OCI-LY7 (cell line): ENCODE results near the gene ATG2A. TPM values are rescaled to one million over a fixed set of nuclear protein-coding genes. Genes with fewer than 3 reads are reported as not detected.
A peak's percentile ranks its signal among the peaks of the same experiment; 100 is the strongest.

ENCODE experiments used
- BruUV-seq: library from RNA; stranded (reverse); fragments of 400-500 nt; replicated peaks from 2 replicates; lab custom pipeline; 2021; lab: Mats Ljungman, UMichigan
- CTCF ChIA-PET: fragments of 300-600 bp; sonication (Branson Sonifier 250); formaldehyde crosslinking; loops from one replicate; lab custom pipeline; 2022; ENCODE audit warnings: antibody characterized with exemption; ENCODE audit not compliant: unreplicated experiment; lab: Charles Lee
- POLR2A ChIA-PET: fragments of 300-600 bp; sonication (Branson Sonifier 250); formaldehyde crosslinking; loops from one replicate; lab custom pipeline; 2022; ENCODE audit warnings: antibody characterized with exemption; lab: Charles Lee
- DNase-seq: peaks from one replicate; pipeline ENCODE4 v3.0.0-alpha.2; 2015; ENCODE audit warnings: low spot score
- H2AFZ ChIP-seq: fragments of 200-600 bp; sonication (generic), shearing (Covaris generic); 2 replicates; pipeline ENCODE4 v1.6.1; 2014; ENCODE audit warnings: mild to moderate bottlenecking, antibody characterized with exemption, low read length, moderate library complexity
- H3K27ac ChIP-seq: fragments of 200-600 bp; sonication (generic); 2 replicates; pipeline ENCODE4 v1.5.1; 2014; ENCODE audit warnings: mixed run types, low read depth, mild to moderate bottlenecking, moderate library complexity, low read length, inconsistent platforms; ENCODE audit not compliant: poor library complexity, severe bottlenecking
- H3K36me3 ChIP-seq: fragments of 200-600 bp; sonication (generic); 2 replicates; pipeline ENCODE4 v1.6.1; 2014; ENCODE audit warnings: mild to moderate bottlenecking, antibody characterized with exemption, low read length, moderate library complexity, mixed read lengths; ENCODE audit not compliant: insufficient read depth
- H3K4me1 ChIP-seq: fragments of 200-600 bp; sonication (generic); 2 replicates; pipeline ENCODE4 v1.5.1; 2014; ENCODE audit warnings: mild to moderate bottlenecking, low read length; ENCODE audit not compliant: insufficient read depth, poor library complexity, severe bottlenecking
- H3K4me2 ChIP-seq: fragments of 200-600 bp; sonication (generic); 2 replicates; pipeline ENCODE4 v1.6.1; 2014; ENCODE audit warnings: mild to moderate bottlenecking, low read length
- H3K4me3 ChIP-seq: fragments of 200-600 bp; sonication (generic); 2 replicates; pipeline ENCODE4 v1.5.1; 2014; ENCODE audit warnings: mild to moderate bottlenecking, low read depth, low read length; ENCODE audit not compliant: poor library complexity, severe bottlenecking
- H3K79me2 ChIP-seq: fragments of 200-600 bp; sonication (generic); 2 replicates; pipeline ENCODE4 v1.6.1; 2016; ENCODE audit warnings: low read depth, mild to moderate bottlenecking, low read length, moderate library complexity, mixed read lengths; ENCODE audit not compliant: insufficient read depth
- H3K9me2 ChIP-seq: fragments of 200-600 bp; sonication (generic); 2 replicates; pipeline ENCODE4 v1.6.1; 2016; ENCODE audit warnings: mild to moderate bottlenecking, low read length, mixed read lengths; ENCODE audit not compliant: insufficient read depth
- H3K9me3 ChIP-seq: fragments of 200-600 bp; sonication (generic); 2 replicates; pipeline ENCODE4 v1.6.1; 2014; ENCODE audit warnings: mild to moderate bottlenecking, mixed run types, low read length, mixed read lengths
- H4K20me1 ChIP-seq: fragments of 200-600 bp; sonication (generic); 2 replicates; pipeline ENCODE4 v1.6.1; 2014; ENCODE audit warnings: mild to moderate bottlenecking, antibody characterized with exemption, low read length, moderate library complexity, mixed read lengths; ENCODE audit not compliant: insufficient read depth
- EZH2phosphoT487 ChIP-seq: fragments of 200-600 bp; sonication (generic); IDR thresholded peaks from 2 replicates; pipeline ENCODE4 v1.6.1; 2018; ENCODE audit warnings: low read depth, borderline replicate concordance, mild to moderate bottlenecking, mixed run types, antibody characterized with exemption, low read length, moderate library complexity, mixed read lengths
- intact Hi-C: fragments of 100-400 bp; cut with micrococcal nuclease; formaldehyde crosslinking; loops from one replicate; pipeline ENCODE4 v1.10.0; 2022; ENCODE audit not compliant: unreplicated experiment
- total RNA-seq, 2 experiments: library from RNA; depleted of rRNA in 1 of 2; stranded (reverse); fragments of >200 nt in 1 of 2; shearing (Covaris generic) in 1 of 2; gene quantifications; 2 replicates each; pipeline ENCODE4 v1.2.3, GENCODE V29; 2014 to 2022
- TF ChIP-seq, protein P1 (sequence below): fragments of 200-600 bp; sonication (generic); conservative IDR thresholded peaks from 2 replicates; pipeline ENCODE4 v1.5.1; 2014; ENCODE audit warnings: mild to moderate bottlenecking, antibody characterized with exemption, low read length, moderate library complexity, mixed read lengths

Gene ATG2A
- total RNA-seq, 2 experiments from 2014 or later, result 18.1 to 28.2 TPM

DNA sequence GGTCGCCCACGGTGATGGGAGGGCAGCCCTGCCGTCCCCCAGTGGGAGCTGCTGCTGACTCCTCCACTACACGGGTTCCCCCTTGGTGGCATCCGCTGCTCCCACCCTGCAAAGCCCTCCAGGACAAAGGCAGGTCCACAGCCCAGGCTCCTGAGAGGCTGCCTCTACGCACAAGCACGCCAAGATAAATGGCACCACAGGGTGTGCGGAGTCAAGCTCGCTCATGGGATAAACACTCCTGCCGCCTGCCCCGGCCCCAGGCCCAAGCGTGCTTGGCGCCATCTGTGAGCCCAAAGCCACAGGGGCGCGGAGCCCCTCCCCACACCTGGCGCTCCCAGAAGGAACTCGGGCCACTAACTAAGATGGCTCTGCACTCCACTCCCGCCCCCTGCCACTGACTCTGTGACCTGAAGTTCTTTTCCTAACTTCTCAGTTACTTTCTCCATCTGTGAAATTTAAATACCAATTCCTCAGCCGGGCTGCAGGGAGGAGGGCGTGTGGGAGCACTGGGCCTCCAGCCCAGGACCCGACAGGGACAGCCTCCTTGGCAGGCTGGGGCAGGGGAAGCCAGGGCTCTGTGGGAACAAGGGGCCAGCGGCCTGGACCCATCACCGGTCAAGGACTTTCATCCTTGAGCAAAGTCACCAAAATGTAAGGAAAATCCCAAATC, 53.5 kb downstream of the ATG2A start:
- intact Hi-C loops, result loop anchor here (2.0 kb wide), 1 partner anchor 13 kb away; no protein-coding TSS in a partner anchor
- H3K9me2 ChIP-seq, result no peaks in the 10 kb centered on the region
- H3K4me2 ChIP-seq, result peak overlapping the region; percentile 87
- H3K4me3 ChIP-seq, result peak overlapping the region; percentile 59
- H3K9me3 ChIP-seq, result no peaks in the 10 kb centered on the region
- TF ChIP-seq EZH2phosphoT487, result no peak
- TF ChIP-seq, protein P1, sequence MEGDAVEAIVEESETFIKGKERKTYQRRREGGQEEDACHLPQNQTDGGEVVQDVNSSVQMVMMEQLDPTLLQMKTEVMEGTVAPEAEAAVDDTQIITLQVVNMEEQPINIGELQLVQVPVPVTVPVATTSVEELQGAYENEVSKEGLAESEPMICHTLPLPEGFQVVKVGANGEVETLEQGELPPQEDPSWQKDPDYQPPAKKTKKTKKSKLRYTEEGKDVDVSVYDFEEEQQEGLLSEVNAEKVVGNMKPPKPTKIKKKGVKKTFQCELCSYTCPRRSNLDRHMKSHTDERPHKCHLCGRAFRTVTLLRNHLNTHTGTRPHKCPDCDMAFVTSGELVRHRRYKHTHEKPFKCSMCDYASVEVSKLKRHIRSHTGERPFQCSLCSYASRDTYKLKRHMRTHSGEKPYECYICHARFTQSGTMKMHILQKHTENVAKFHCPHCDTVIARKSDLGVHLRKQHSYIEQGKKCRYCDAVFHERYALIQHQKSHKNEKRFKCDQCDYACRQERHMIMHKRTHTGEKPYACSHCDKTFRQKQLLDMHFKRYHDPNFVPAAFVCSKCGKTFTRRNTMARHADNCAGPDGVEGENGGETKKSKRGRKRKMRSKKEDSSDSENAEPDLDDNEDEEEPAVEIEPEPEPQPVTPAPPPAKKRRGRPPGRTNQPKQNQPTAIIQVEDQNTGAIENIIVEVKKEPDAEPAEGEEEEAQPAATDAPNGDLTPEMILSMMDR, result no peak
- no peaks in the 10 kb centered on the region for H4K20me1 ChIP-seq
- H3K27ac ChIP-seq, result peak overlapping the region; percentile 97
- peaks cover 38% of the 10 kb centered on the region for H3K36me3 ChIP-seq
- DNase-seq, result no peak
- CTCF ChIA-PET, result interaction anchor here (1.1 to 2.8 kb wide), 5 partner anchors 10 to 25 kb away, joined by 3 to 20 read pairs (median 6); partner anchors contain the start of gene CDC42BPG
- POLR2A ChIA-PET, result interaction anchor here (1.2 to 13.0 kb wide), 3 partner anchors 13 to 47 kb away, joined by 4 to 178 read pairs (median 115); partner anchors contain the start of gene EHD1
- BruUV-seq, result no TSS peak
- peaks cover 100% of the 10 kb centered on the region for H3K4me1 ChIP-seq
- no peak overlapping the region for H2AFZ ChIP-seq
- peaks cover 81% of the 10 kb centered on the region for H3K79me2 ChIP-seq

DNA sequence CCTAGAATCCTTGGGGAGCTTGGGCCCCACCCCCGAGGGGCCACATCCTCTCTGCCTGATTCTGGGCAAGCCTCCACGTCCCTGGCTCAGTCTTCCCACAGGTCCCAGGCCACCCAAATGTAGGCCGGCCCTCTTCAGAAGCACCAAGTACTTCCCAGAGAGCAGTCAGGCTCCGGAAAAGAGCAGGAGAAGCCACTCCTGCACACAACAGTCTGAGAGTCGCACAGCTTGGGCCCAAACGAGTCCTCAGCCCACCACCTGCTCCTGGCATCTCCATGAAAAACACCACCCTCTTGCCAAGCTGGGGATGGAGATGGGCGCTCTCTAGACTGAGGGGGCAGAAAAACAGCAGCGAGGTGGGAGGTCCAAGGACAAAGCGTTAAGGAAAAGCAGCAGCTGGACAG, 54.0 kb downstream of the ATG2A start:
- no peak for DNase-seq
- TF ChIP-seq, protein P1, result no peak
- no peak for TF ChIP-seq EZH2phosphoT487
- Histone ChIP-seq H3K9me2 (no peaks in the 10 kb centered on the region), H3K4me2 (peak overlapping the region; percentile 87), H2AFZ (no peak overlapping the region), H3K27ac (peak overlapping the region; percentile 97), H3K9me3 (no peaks in the 10 kb centered on the region), H3K79me2 (peaks cover 80% of the 10 kb centered on the region), H3K4me1 (peaks cover 99% of the 10 kb centered on the region), H3K36me3 (peaks cover 39% of the 10 kb centered on the region), H4K20me1 (no peaks in the 10 kb centered on the region), H3K4me3 (peak overlapping the region; percentile 59)
- CTCF ChIA-PET, result interaction anchor here (1.1 to 2.8 kb wide), 4 partner anchors 12 to 25 kb away, joined by 3 to 20 read pairs (median 6); no protein-coding TSS in a partner anchor
- intact Hi-C loops, result no loop called here
- no TSS peak for BruUV-seq
- POLR2A ChIA-PET, result interaction anchor here (1.2 to 13.0 kb wide), 3 partner anchors 12 to 46 kb away, joined by 4 to 178 read pairs (median 115); partner anchors contain the start of gene EHD1
